Adrenal gland (tissue), 12 donors: ENCODE data around the gene POLR2B. TPM values are rescaled to one million over a fixed set of nuclear protein-coding genes. Genes with fewer than 3 reads are reported as not detected.

ENCODE experiments used
- DNase-seq, 7 donors: peaks; one replicate each; pipeline ENCODE4 v3.0.0-alpha.2; 2019 to 2020
- H3K27ac ChIP-seq, 5 donors: fragments of 200-600 bp; sonication (generic) in 4 of 5; 1 replicate in 3 of 5; 2 replicates in 2 of 5; pipeline versions ENCODE4 v1.5.1 to v1.8.0; 2016 to 2020; ENCODE audit warnings: mild to moderate bottlenecking in 1 of 5
- H3K27me3 ChIP-seq: fragments of 200-600 bp; 2 replicates; pipeline ENCODE4 v1.8.0; 2021
- H3K36me3 ChIP-seq, 2 donors: fragments of 200-600 bp; replicated peaks in 1 of 2; 1 replicate in 1 of 2; 2 replicates in 1 of 2; pipeline versions ENCODE4 v1.5.1 to v1.8.0; 2018 to 2022
- H3K4me1 ChIP-seq, 2 donors: fragments of 200-600 bp; replicated peaks in 1 of 2; 1 replicate in 1 of 2; 2 replicates in 1 of 2; pipeline versions ENCODE4 v1.5.1 to v1.8.0; 2018 to 2021
- H3K4me3 ChIP-seq, 4 donors: fragments of 200-600 bp; sonication (generic) in 3 of 4; one replicate each; pipeline ENCODE4 v1.5.1; 2016 to 2018
- H3K9me3 ChIP-seq, 3 donors: fragments of 200-600 bp; sonication (generic) in 1 of 3; replicated peaks in 1 of 3; 1 replicate in 2 of 3; 2 replicates in 1 of 3; pipeline versions ENCODE4 v1.5.1 to v1.8.0; 2016 to 2021
- CTCF ChIP-seq, 6 experiments: fragments of 450-650 bp in 4 of 6; fragments of 200-600 bp in 2 of 6; sonication (generic) in 1 of 6; IDR thresholded peaks; 1 replicate in 5 of 6; 2 replicates in 1 of 6; pipeline versions ENCODE4 v1.5.1 to v1.8.0; 2016 to 2021; ENCODE audit warnings: antibody characterized with exemption in 6 of 6, mild to moderate bottlenecking in 2 of 6, moderate library complexity in 1 of 6
- POLR2A ChIP-seq, 2 donors: fragments of 450-650 bp; IDR thresholded peaks; one replicate each; pipeline ENCODE4 v1.6.1; 2017; ENCODE audit warnings: antibody characterized with exemption in 2 of 2, mild to moderate bottlenecking in 2 of 2, moderate library complexity in 1 of 2
- WGBS, 4 donors: extraction: QIAGEN DNeasy Blood & Tissue Kit in 2 of 4; methylation state at CpG; one replicate each; pipeline versions ENCODE4 v1.1.5 to v1.1.7; 2013 to 2017; 5-methylcytosine and 5-hydroxymethylcytosine counted together
- intact Hi-C, 2 donors: fragments of 100-400 bp; cut with DNase I; formaldehyde crosslinking; loops; one replicate each; pipeline versions ENCODE4 v1.14.1 to v1.15.0; 2022 to 2023
- polyA plus RNA-seq, 3 donors: library from polyadenylated mRNA; stranded (reverse); fragments of 200-250 nt in 2 of 3; fragments of 350-450 nt in 1 of 3; fragmentation: Illumina TruSeq in 1 of 3; extraction: RNeasy Lipid Tissue Mini Kit (QIAGEN cat#74804) in 1 of 3; gene quantifications; one replicate each; pipeline ENCODE4 v1.2.3, GENCODE V29; 2013 to 2014
- small RNA-seq, 2 donors: library from RNA; depleted of rRNA; stranded (forward); fragments of <200 nt; gene quantifications; one replicate each; pipeline ENCODE3, GENCODE V24; 2016
- total RNA-seq, 9 donors: library from RNA; depleted of rRNA in 4 of 9; stranded (reverse); fragments of >200 nt in 4 of 9; fragments of 120-200 nt in 1 of 9; fragmentation: NEBNext Ultra II Directional in 1 of 9; extraction: Animal tissue kit (Norgen Biotek cat#: 25700) in 1 of 9; gene quantifications; one replicate each; pipeline versions ENCODE4 v1.1.0 to v1.2.4, GENCODE V29; 2013 to 2023
- donor health status: healthy with polysubstance abuse.
- donor health status: Bipolar disorder and iron deficiency.
- donor health status: DM: yes; HTN: yes; CAD: no.
- donor health status: DM: no; HTN: no; CAD: no.
- donor health status: DM: no; HTN: no; CAD: no.
- donor health status: DM: yes; HTN: yes; CAD: no.

The POLR2B gene
- total and polyA plus RNA-seq, 12 donors, result 21.2 to 126 (median 74.2) TPM

GRCh38 chr4:57077550-57078343 is 99.1 kb downstream of the POLR2B start:
- no peaks in the 10 kb centered on the region for H3K9me3 ChIP-seq

GRCh38 chr4:57078685-57079521 is 100.2 kb downstream of the POLR2B start:
- TF ChIP-seq POLR2A (IDR thresholded peaks at IDR 0.05) (no peak), CTCF (IDR thresholded peaks at IDR 0.05) (no peak)
- Histone ChIP-seq H3K4me1 (peaks cover 0 to 14% of the 10 kb centered on the region in 2 donors), H3K27me3 (no peaks in the 10 kb centered on the region), H3K4me3 (no peak overlapping the region), H3K36me3 (no peaks in the 10 kb centered on the region), H3K9me3 (peaks cover 0 to 4% (median 0%) of the 10 kb centered on the region in 3 donors), H3K27ac (peak overlapping the region in 2 of 5 donors; percentile 39 to 70)
- intact Hi-C loops, result no loop called here
- no peak for DNase-seq
- 38 to 46% (median 42%) methylated on average over 10 of the region's 10 CpGs for WGBS, 4 donors

More at GRCh38 chr4:57077550-57078343, 99.1 kb downstream of the POLR2B start:
- intact Hi-C loops, result no loop called here
- DNase-seq, result no peak
- no peaks in the 10 kb centered on the region for H3K27me3 ChIP-seq
- H3K36me3 ChIP-seq, result no peaks in the 10 kb centered on the region
- H3K4me1 ChIP-seq, result peaks cover 0 to 3% of the 10 kb centered on the region in 2 donors
- no peak overlapping the region for H3K4me3 ChIP-seq
- WGBS, 4 donors, result 76 to 78% (median 76%) methylated on average over 14 of the region's 14 CpGs
- H3K27ac ChIP-seq, result peak overlapping the region in 1 of 5 donors; percentile 41
- TF ChIP-seq POLR2A (IDR thresholded peaks at IDR 0.05), result no peak
- no peak for TF ChIP-seq CTCF (IDR thresholded peaks at IDR 0.05)

Small RNA genes within 50 kb of the gene (small RNA-seq; reads per million reads assigned to genes)
- 0 reads per million in 2 donors for gene RNU6-998P

Other genes starting within 250 kb of the POLR2B start
- gene SPINK2, start 157.2 kb upstream of the POLR2B start, total RNA-seq, result 1 to 10 TPM in 1 of 9 donors, not detected in 8; 1.4 TPM
- not detected for gene SPINK2, start 157.2 kb upstream of the POLR2B start, polyA plus RNA-seq
- 10 to 100 TPM; 19.8 to 42.3 (median 32.8) TPM for gene REST, start 71.0 kb upstream of the POLR2B start, total RNA-seq
- gene REST, start 71.0 kb upstream of the POLR2B start, polyA plus RNA-seq, result 10 to 100 TPM in 1 of 3 donors, 1 to 10 TPM in 2; 3.3 to 16.4 (median 6.4) TPM
- 10 to 100 TPM in 8 of 9 donors, 1 to 10 TPM in 1; 9.1 to 30.0 (median 22.1) TPM for gene NOA1, start 1.3 kb upstream of the POLR2B start, total RNA-seq
- 1 to 10 TPM; 3.5 to 8.7 (median 5.2) TPM for gene NOA1, start 1.3 kb upstream of the POLR2B start, polyA plus RNA-seq
- 1,000 to 10,000 TPM in 4 of 9 donors, 100 to 1,000 TPM in 4, 10 to 100 TPM in 1; 98.9 to 1,971 (median 567) TPM for gene IGFBP7, start 131.5 kb downstream of the POLR2B start, total RNA-seq
- 100 to 1,000 TPM; 454 to 564 (median 512) TPM for gene IGFBP7, start 131.5 kb downstream of the POLR2B start, polyA plus RNA-seq